Activated T-helper 2 cell treated with anti-CD3 and anti-CD28 coated beads, Interferon-gamma antibody, Interleukin-2, Interleukin-4, amounts not matched to agents 10 μg/mL and 5 μg/mL and 100 μg/mL, durations not matched to agents 14 hours and 24 hours and 36 hours (primary cell): ENCODE measurements around the gene IFNA5. TPM values are rescaled to one million over a fixed set of nuclear protein-coding genes. Genes with fewer than 3 reads are reported as not detected.

Experiments
- DNase-seq: peaks from one replicate; pipeline ENCODE4 v3.0.0; 2021; ENCODE audit warnings: low spot score
- H3K27ac Mint-ChIP-seq: one replicate; pipeline ENCODE4 v1.8.0; 2021; ENCODE audit warnings: mixed read lengths
- H3K27me3 Mint-ChIP-seq: one replicate; pipeline ENCODE4 v1.8.0; 2021; ENCODE audit warnings: low read depth, mixed read lengths
- H3K36me3 Mint-ChIP-seq: one replicate; pipeline ENCODE4 v1.8.0; 2021; ENCODE audit warnings: low read depth, mixed read lengths
- H3K4me1 Mint-ChIP-seq: one replicate; pipeline ENCODE4 v1.8.0; 2021; ENCODE audit warnings: low read depth, mixed read lengths
- H3K4me3 Mint-ChIP-seq: one replicate; pipeline ENCODE4 v1.8.0; 2021; ENCODE audit warnings: low read depth, mild to moderate bottlenecking, moderate library complexity, mixed read lengths
- H3K9me3 Mint-ChIP-seq: one replicate; pipeline ENCODE4 v1.8.0; 2021; ENCODE audit warnings: mixed read lengths
- intact Hi-C: fragments of 100-400 bp; cut with micrococcal nuclease; formaldehyde crosslinking; loops from one replicate; pipeline ENCODE4 v1.15.1; 2023
- total RNA-seq: library from RNA; stranded (reverse); gene quantifications from 2 replicates; pipeline ENCODE4 v1.2.3, GENCODE V29; 2022

IFNA5 gene
- total RNA-seq, 1 donor from 2014 or later, result not detected

- Mint-ChIP-seq H3K27ac (no peak overlapping the region), H3K27me3 (peaks cover 25% of the 10 kb centered on the region), H3K4me1 (no peaks in the 10 kb centered on the region), H3K36me3 (no peaks in the 10 kb centered on the region), H3K4me3 (no peak overlapping the region), H3K9me3 (no peaks in the 10 kb centered on the region)
- no peak for DNase-seq
- intact Hi-C loops, result no loop called here
Measured at GRCh38 chr9:21286099-21286498, 19.0 kb downstream of the IFNA5 start.

DNA sequence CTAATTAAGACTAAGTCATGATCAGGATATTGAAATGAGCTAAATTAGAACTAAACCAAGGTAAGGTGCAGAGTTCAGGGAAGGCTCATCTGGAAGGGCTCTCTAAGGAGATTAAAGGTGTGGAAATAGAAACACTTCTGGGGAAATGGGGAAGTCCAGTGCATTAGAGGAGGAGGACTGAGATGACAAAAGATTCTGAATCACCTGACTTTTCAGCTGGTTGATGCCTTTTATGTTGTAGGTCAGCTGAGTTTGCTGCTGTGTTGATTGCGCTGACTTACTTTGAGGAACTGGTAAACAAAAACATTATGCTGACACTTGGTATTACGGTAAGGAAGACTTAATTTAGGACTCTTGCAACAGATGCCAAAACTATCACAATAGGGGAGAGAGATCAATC lies 23.8 kb downstream of the IFNA5 start:
- H3K4me3 Mint-ChIP-seq, result no peak overlapping the region
- no peak for DNase-seq
- H3K9me3 Mint-ChIP-seq, result no peaks in the 10 kb centered on the region
- H3K4me1 Mint-ChIP-seq, result no peaks in the 10 kb centered on the region
- no peak overlapping the region for H3K27ac Mint-ChIP-seq
- H3K36me3 Mint-ChIP-seq, result no peaks in the 10 kb centered on the region
- intact Hi-C loops, result no loop called here
- H3K27me3 Mint-ChIP-seq, result peaks cover 24% of the 10 kb centered on the region

- Mint-ChIP-seq H3K4me3 (no peak overlapping the region), H3K4me1 (no peaks in the 10 kb centered on the region), H3K36me3 (no peaks in the 10 kb centered on the region), H3K9me3 (no peaks in the 10 kb centered on the region), H3K27ac (no peak overlapping the region), H3K27me3 (peaks cover 33% of the 10 kb centered on the region)
- no peak for DNase-seq
- intact Hi-C loops, result no loop called here
Measured at GRCh38 chr9:21268347-21268657, 36.8 kb downstream of the IFNA5 start.

DNA sequence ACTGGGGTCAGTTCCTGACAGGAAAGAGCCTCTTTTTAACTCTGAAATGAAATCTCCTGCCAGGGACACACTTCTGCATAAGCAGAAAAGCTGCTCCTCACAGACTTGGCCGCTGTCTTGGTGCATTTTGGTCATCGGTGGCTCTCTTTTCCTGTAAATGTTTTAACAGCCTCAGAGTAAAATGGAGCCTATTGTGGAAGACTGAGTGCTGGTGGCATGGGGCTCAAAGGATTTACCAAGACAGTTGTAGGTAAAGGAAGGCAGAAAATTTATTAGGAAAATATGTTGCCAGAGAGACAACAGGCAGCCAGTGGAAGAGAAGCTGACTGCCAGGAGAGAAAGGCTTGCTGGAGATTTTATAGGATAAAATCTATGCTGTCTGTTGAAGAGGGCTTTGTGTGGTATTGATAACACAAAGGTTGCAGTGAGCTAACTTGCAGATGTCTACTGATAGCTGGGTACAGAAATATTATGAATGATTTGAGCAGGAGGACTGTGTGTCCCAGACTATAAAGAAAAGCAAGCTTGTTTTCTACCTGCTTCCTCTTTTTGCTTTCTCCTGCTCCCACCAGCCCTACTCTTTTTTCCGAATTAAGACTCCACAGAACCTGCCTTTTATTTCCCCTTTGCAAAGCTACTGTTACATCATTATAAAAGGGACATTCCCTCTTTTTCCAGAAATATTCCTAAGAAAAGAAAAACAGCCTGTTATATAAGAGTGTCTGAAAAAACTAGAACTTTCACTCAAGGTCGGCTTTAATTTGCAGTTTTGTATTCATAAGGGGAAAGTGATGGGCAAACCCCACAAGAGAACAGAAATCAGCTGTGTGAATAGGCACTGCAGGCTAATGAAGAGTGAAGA lies 37.4 kb downstream of the IFNA5 start:
- intact Hi-C loops, result no loop called here
- no peaks in the 10 kb centered on the region for H3K4me1 Mint-ChIP-seq
- no peaks in the 10 kb centered on the region for H3K9me3 Mint-ChIP-seq
- no peak for DNase-seq
- H3K27ac Mint-ChIP-seq, result no peak overlapping the region
- H3K4me3 Mint-ChIP-seq, result no peak overlapping the region
- H3K27me3 Mint-ChIP-seq, result peaks cover 30% of the 10 kb centered on the region
- no peaks in the 10 kb centered on the region for H3K36me3 Mint-ChIP-seq

DNA sequence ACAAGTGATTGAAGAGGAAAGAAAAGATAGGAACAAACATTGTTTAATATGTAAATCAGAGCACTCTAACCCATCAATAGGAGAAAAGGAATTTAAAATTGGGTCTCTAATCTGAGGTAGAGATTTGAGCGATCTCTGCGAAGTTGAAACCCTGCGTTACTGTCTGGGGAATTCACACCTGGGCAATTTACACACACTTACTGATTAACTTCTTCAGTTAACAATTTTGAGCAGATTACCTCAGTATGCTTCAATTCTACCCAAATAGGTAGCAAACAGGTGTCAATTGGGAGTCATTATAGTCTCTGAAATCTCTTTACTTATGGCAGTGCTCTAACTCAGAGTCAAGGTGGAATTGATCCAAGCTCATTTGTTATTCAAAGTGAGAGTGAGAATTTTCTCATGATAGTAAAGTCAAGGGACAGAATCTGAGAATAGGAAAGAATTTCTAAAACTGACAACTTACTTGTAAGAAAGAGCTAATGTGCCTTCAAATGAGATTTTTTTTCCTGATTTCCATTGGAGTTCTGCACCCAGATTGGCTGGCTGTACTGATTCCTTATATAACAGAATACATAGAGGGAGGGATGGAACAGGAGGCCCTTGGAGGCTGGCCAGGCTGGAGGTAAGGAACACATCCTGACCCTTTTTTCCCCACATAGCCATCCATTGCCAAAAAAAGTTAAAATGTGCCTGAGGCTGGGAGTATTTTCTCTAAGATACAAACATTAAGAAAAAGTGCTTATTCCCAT lies 38.2 kb downstream of the IFNA5 start:
- Mint-ChIP-seq H3K27ac (no peak overlapping the region), H3K4me3 (no peak overlapping the region), H3K9me3 (no peaks in the 10 kb centered on the region), H3K27me3 (peaks cover 33% of the 10 kb centered on the region), H3K4me1 (no peaks in the 10 kb centered on the region), H3K36me3 (no peaks in the 10 kb centered on the region)
- intact Hi-C loops, result no loop called here
- DNase-seq, result no peak

GRCh38 chr9:21265421-21266189 lies 39.5 kb downstream of the IFNA5 start:
- intact Hi-C loops, result no loop called here
- no peaks in the 10 kb centered on the region for H3K4me1 Mint-ChIP-seq

GRCh38 chr9:21255538-21256212 lies 49.4 kb downstream of the IFNA5 start:
- intact Hi-C loops, result no loop called here

More at GRCh38 chr9:21265421-21266189, 39.5 kb downstream of the IFNA5 start:
- DNase-seq, result no peak
- H3K4me3 Mint-ChIP-seq, result no peak overlapping the region
- H3K9me3 Mint-ChIP-seq, result no peaks in the 10 kb centered on the region
- no peaks in the 10 kb centered on the region for H3K36me3 Mint-ChIP-seq
- no peak overlapping the region for H3K27ac Mint-ChIP-seq
- peaks cover 39% of the 10 kb centered on the region for H3K27me3 Mint-ChIP-seq

More at GRCh38 chr9:21255538-21256212, 49.4 kb downstream of the IFNA5 start:
- peaks cover 9% of the 10 kb centered on the region for H3K4me1 Mint-ChIP-seq
- H3K27ac Mint-ChIP-seq, result no peak overlapping the region
- peaks cover 42% of the 10 kb centered on the region for H3K27me3 Mint-ChIP-seq
- no peak for DNase-seq
- no peak overlapping the region for H3K4me3 Mint-ChIP-seq
- no peaks in the 10 kb centered on the region for H3K9me3 Mint-ChIP-seq
- H3K36me3 Mint-ChIP-seq, result no peaks in the 10 kb centered on the region

Other genes with a start within 250 kb of the IFNA5 start
- gene IFNB1, start 227.4 kb downstream of the IFNA5 start, total RNA-seq, result not detected in 2 replicates
- gene IFNW1, start 163.5 kb downstream of the IFNA5 start, total RNA-seq, result not detected in 2 replicates
- gene IFNA21, start 138.7 kb downstream of the IFNA5 start, total RNA-seq, result not detected in 2 replicates
- gene IFNA4, start 117.7 kb downstream of the IFNA5 start, total RNA-seq, result not detected in 2 replicates
- gene IFNA7, start 103.1 kb downstream of the IFNA5 start, total RNA-seq, result not detected in 2 replicates
- gene IFNA10, start 98.2 kb downstream of the IFNA5 start, total RNA-seq, result not detected in 2 replicates
- not detected in 2 replicates for gene IFNA16, start 88.0 kb downstream of the IFNA5 start, total RNA-seq
- not detected in 2 replicates for gene IFNA17, start 77.1 kb downstream of the IFNA5 start, total RNA-seq
- not detected in 2 replicates for gene IFNA14, start 65.3 kb downstream of the IFNA5 start, total RNA-seq
- 14.3 and 15.8 TPM in 2 replicates for gene KLHL9, start 30.1 kb upstream of the IFNA5 start, total RNA-seq
- not detected in 2 replicates for gene IFNA6, start 45.6 kb upstream of the IFNA5 start, total RNA-seq
- gene IFNA13, start 62.7 kb upstream of the IFNA5 start, total RNA-seq, result not detected in 2 replicates
- not detected in 2 replicates for gene IFNA2, start 80.1 kb upstream of the IFNA5 start, total RNA-seq
- gene IFNA8, start 103.8 kb upstream of the IFNA5 start, total RNA-seq, result not detected in 2 replicates
- gene IFNA1, start 135.1 kb upstream of the IFNA5 start, total RNA-seq, result not detected in 2 replicates
- gene IFNE, start 177.0 kb upstream of the IFNA5 start, total RNA-seq, result not detected in 2 replicates